GM23338 (cell line): ENCODE results near the gene ITGA1. TPM values are rescaled to one million over a fixed set of nuclear protein-coding genes. Genes with fewer than 3 reads are reported as not detected.
A peak's percentile ranks its signal among the peaks of the same experiment; 100 is the strongest.

Experiments
- ATAC-seq: fragments of 200-7000 bp; cut with Tn5 transposase; 3 replicates; pipeline ENCODE4 v1.9.1; 2020
- DNase-seq: peaks from one replicate; pipeline ENCODE4 v3.0.0-alpha.2; 2015; ENCODE audit warnings: low spot score
- H2AFZ ChIP-seq: fragments of 200-600 bp; sonication (generic); 2 replicates; pipeline ENCODE4 v1.8.0; 2016; ENCODE audit warnings: antibody characterized with exemption, mild to moderate bottlenecking, moderate library complexity
- H3F3A ChIP-seq: fragments of 200-600 bp; sonication (generic); replicated peaks from 2 replicates; pipeline ENCODE4 v1.8.0; 2017; ENCODE audit warnings: antibody characterized with exemption, mixed run types, low read depth
- H3K27ac ChIP-seq: fragments of 200-600 bp; sonication (generic); 2 replicates; pipeline ENCODE4 v1.6.1; 2016; ENCODE audit warnings: low read depth
- H3K27me3 ChIP-seq: fragments of 200-600 bp; sonication (generic); 2 replicates; pipeline ENCODE4 v1.8.0; 2016; ENCODE audit warnings: mild to moderate bottlenecking, mixed run types, moderate library complexity; ENCODE audit not compliant: insufficient read depth
- H3K36me3 ChIP-seq: fragments of 200-600 bp; sonication (generic); 2 replicates; pipeline ENCODE4 v1.8.0; 2016; ENCODE audit warnings: mild to moderate bottlenecking; ENCODE audit not compliant: insufficient read depth
- H3K4me1 ChIP-seq: fragments of 200-600 bp; sonication (generic); 2 replicates; pipeline ENCODE4 v1.8.0; 2016; ENCODE audit warnings: mild to moderate bottlenecking, moderate library complexity; ENCODE audit not compliant: insufficient read depth
- H3K4me2 ChIP-seq: fragments of 200-600 bp; sonication (generic); 2 replicates; pipeline ENCODE4 v1.7.1; 2017; ENCODE audit warnings: mixed run types
- H3K4me3 ChIP-seq: fragments of 200-600 bp; sonication (generic); 2 replicates; pipeline ENCODE4 v1.6.1; 2016; ENCODE audit warnings: mixed run types
- H3K79me2 ChIP-seq: fragments of 200-600 bp; sonication (generic); replicated peaks from 2 replicates; pipeline ENCODE4 v1.8.0; 2017; ENCODE audit warnings: mild to moderate bottlenecking; ENCODE audit not compliant: insufficient read depth
- H3K9me2 ChIP-seq: fragments of 200-600 bp; sonication (generic); 2 replicates; pipeline ENCODE4 v1.8.0; 2017; ENCODE audit not compliant: insufficient read depth
- H4K20me1 ChIP-seq: fragments of 200-600 bp; sonication (generic); replicated peaks from 2 replicates; pipeline ENCODE4 v1.8.0; 2017; ENCODE audit warnings: mild to moderate bottlenecking; ENCODE audit not compliant: insufficient read depth
- H3K27ac Mint-ChIP-seq: 2 replicates; pipeline ENCODE4 v1.8.0; 2020; ENCODE audit warnings: inconsistent platforms, mild to moderate bottlenecking, moderate library complexity, mixed read lengths
- H3K27me3 Mint-ChIP-seq: 3 replicates; pipeline ENCODE4 v1.8.0; 2022; ENCODE audit warnings: low read depth, mild to moderate bottlenecking, moderate library complexity, mixed read lengths, inconsistent platforms; ENCODE audit not compliant: insufficient read depth, poor library complexity
- H3K36me3 Mint-ChIP-seq: 3 replicates; pipeline ENCODE4 v1.8.0; 2021; ENCODE audit warnings: low read depth, mild to moderate bottlenecking, inconsistent platforms, moderate library complexity, mixed read lengths
- H3K4me1 Mint-ChIP-seq: 3 replicates; pipeline ENCODE4 v1.8.0; 2020; ENCODE audit warnings: mild to moderate bottlenecking, inconsistent platforms, mixed read lengths
- H3K4me3 Mint-ChIP-seq: 3 replicates; pipeline ENCODE4 v1.8.0; 2021; ENCODE audit warnings: moderate library complexity, mild to moderate bottlenecking, inconsistent platforms, mixed read lengths
- H3K9me3 Mint-ChIP-seq: 3 replicates; pipeline ENCODE4 v1.8.0; 2020; ENCODE audit warnings: moderate library complexity, mild to moderate bottlenecking, inconsistent platforms, mixed read lengths
- CREB1 ChIP-seq: fragments of 250-450 bp; sonication (Bioruptor Pico); IDR thresholded peaks from 2 replicates; pipeline ENCODE4 v1.5.0; 2020; ENCODE audit warnings: low read depth, mild to moderate bottlenecking, moderate library complexity
- ETS1 ChIP-seq: IDR thresholded peaks from 2 replicates; pipeline ENCODE4 v1.6.1; 2016; ENCODE audit warnings: antibody characterized with exemption
- EZH2 ChIP-seq: fragments of 200-600 bp; sonication (generic); IDR thresholded peaks from one replicate; pipeline ENCODE4 v1.8.0; 2017; ENCODE audit warnings: antibody characterized with exemption, mild to moderate bottlenecking, low read depth; ENCODE audit not compliant: unreplicated experiment
- EZH2phosphoT487 ChIP-seq: fragments of 200-600 bp; sonication (generic); IDR thresholded peaks from one replicate; pipeline ENCODE4 v1.8.1; 2018; ENCODE audit warnings: antibody characterized with exemption; ENCODE audit not compliant: unreplicated experiment
- JUNB ChIP-seq: IDR thresholded peaks from one replicate; pipeline ENCODE4 v1.6.1; 2016; ENCODE audit warnings: antibody characterized with exemption; ENCODE audit not compliant: unreplicated experiment
- NANOG ChIP-seq: IDR thresholded peaks from 2 replicates; pipeline ENCODE4 v1.6.1; 2016; ENCODE audit warnings: antibody characterized with exemption, borderline replicate concordance
- POLR2AphosphoS5 ChIP-seq: IDR thresholded peaks from 2 replicates; pipeline ENCODE4 v1.6.1; 2016; ENCODE audit warnings: antibody characterized with exemption, low read depth
- REST ChIP-seq: IDR thresholded peaks from one replicate; pipeline ENCODE4 v1.6.1; 2018; ENCODE audit warnings: antibody characterized with exemption; ENCODE audit not compliant: unreplicated experiment
- STAT1 ChIP-seq: IDR thresholded peaks from one replicate; pipeline ENCODE4 v1.6.1; 2016; ENCODE audit warnings: antibody characterized with exemption; ENCODE audit not compliant: unreplicated experiment
- ZNF114 ChIP-seq: fragments of 250-450 bp; sonication (Bioruptor Pico); IDR thresholded peaks from 2 replicates; pipeline ENCODE4 v1.5.0; 2020; ENCODE audit warnings: mild to moderate bottlenecking, moderate library complexity
- ZNF331 ChIP-seq: fragments of 250-450 bp; sonication (Bioruptor Pico); IDR thresholded peaks from 2 replicates; pipeline ENCODE4 v1.5.0; 2020; ENCODE audit warnings: low read depth, mild to moderate bottlenecking, moderate library complexity
- ZNF462 ChIP-seq: fragments of 250-450 bp; sonication (Bioruptor Pico); IDR thresholded peaks from 2 replicates; pipeline ENCODE4 v1.5.0; 2020; ENCODE audit warnings: mild to moderate bottlenecking, moderate library complexity
- polyA plus RNA-seq: library from polyadenylated mRNA; unstranded; fragments of >200 nt; fragmentation: Nextera tagmentation; extraction: Ambion mirVana; gene quantifications from 2 replicates; pipeline ENCODE4 v1.2.1, GENCODE V29; 2016
- total RNA-seq: library from RNA; depleted of rRNA; stranded (reverse); fragments of >200 nt; shearing (Covaris generic); gene quantifications from 2 replicates; pipeline ENCODE4 v1.2.3, GENCODE V29; 2014
- TF ChIP-seq, protein P1 (sequence below), 2 experiments: fragments of 200-600 bp in 1 of 2; sonication (generic) in 1 of 2; conservative IDR thresholded peaks; 2 replicates each; pipeline versions ENCODE4 v1.5.1 to v1.6.1; 2016 to 2017; ENCODE audit warnings: antibody characterized with exemption in 2 of 2, low read depth in 2 of 2, mild to moderate bottlenecking in 2 of 2, moderate library complexity in 1 of 2

The ITGA1 gene
- total and polyA plus RNA-seq, 2 experiments from 2014 or later = 1.8 to 4.9 TPM

- ATAC-seq (peak; percentile 77), DNase-seq (peak; percentile 93)
- Histone ChIP-seq H3F3A (no peaks in the 10 kb centered on the region), H3K79me2 (peaks cover 48% of the 10 kb centered on the region), H3K27me3 (no peaks in the 10 kb centered on the region), H3K27ac (peak overlapping the region; percentile 98), H4K20me1 (no peaks in the 10 kb centered on the region), H2AFZ (peak overlapping the region; percentile 9; the same call in 1 of the 2 replicates), H3K4me1 (peaks cover 53% of the 10 kb centered on the region), H3K4me3 (peak overlapping the region; percentile 72), H3K9me2 (no peaks in the 10 kb centered on the region), H3K36me3 (no peaks in the 10 kb centered on the region), H3K4me2 (peak overlapping the region; percentile 87)
- Mint-ChIP-seq H3K27ac (peak overlapping the region; percentile 96), H3K27me3 (peaks cover 9% of the 10 kb centered on the region), H3K36me3 (peaks cover 25% of the 10 kb centered on the region; the same call in 2 of the 3 replicates), H3K4me3 (peak overlapping the region; percentile 93), H3K9me3 (no peaks in the 10 kb centered on the region), H3K4me1 (peaks cover 43% of the 10 kb centered on the region; the same call in 2 of the 3 replicates)
- TF ChIP-seq EZH2 (no peak), STAT1 (no peak), JUNB (no peak), NANOG (no peak), ZNF462 (CRISPR knock-in tag) (no peak), ETS1 (0 out of 2 replicates have a peak, but pooled peaks have one; percentile 0), ZNF114 (no peak), POLR2AphosphoS5 (peak; percentile 84), REST (no peak), ZNF331 (CRISPR knock-in tag) (no peak), CREB1 (peak; percentile 78), EZH2phosphoT487 (no peak)
- TF ChIP-seq, protein P1, sequence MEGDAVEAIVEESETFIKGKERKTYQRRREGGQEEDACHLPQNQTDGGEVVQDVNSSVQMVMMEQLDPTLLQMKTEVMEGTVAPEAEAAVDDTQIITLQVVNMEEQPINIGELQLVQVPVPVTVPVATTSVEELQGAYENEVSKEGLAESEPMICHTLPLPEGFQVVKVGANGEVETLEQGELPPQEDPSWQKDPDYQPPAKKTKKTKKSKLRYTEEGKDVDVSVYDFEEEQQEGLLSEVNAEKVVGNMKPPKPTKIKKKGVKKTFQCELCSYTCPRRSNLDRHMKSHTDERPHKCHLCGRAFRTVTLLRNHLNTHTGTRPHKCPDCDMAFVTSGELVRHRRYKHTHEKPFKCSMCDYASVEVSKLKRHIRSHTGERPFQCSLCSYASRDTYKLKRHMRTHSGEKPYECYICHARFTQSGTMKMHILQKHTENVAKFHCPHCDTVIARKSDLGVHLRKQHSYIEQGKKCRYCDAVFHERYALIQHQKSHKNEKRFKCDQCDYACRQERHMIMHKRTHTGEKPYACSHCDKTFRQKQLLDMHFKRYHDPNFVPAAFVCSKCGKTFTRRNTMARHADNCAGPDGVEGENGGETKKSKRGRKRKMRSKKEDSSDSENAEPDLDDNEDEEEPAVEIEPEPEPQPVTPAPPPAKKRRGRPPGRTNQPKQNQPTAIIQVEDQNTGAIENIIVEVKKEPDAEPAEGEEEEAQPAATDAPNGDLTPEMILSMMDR (conservative IDR thresholded peaks at IDR 0.05; ENCODE audit: low read depth in 2 of 2) = no peak
These were observed 12.3 kb downstream of the ITGA1 start for GRCh38 chr5:52799983-52800393.
